Heart right ventricle (tissue), 16 donors: ENCODE results near the gene BRD3OS. TPM values are rescaled to one million over a fixed set of nuclear protein-coding genes. Genes with fewer than 3 reads are reported as not detected.

Experiments used
- ATAC-seq, 8 donors: fragments of 200-7000 bp; cut with Tn5 transposase; one replicate each; pipeline ENCODE4 v1.9.1; 2020; ENCODE audit warnings: mild to moderate bottlenecking in 8 of 8, moderate library complexity in 8 of 8, moderate number of reproducible peaks in 1 of 8
- DNase-seq, 2 donors: peaks; one replicate each; pipeline ENCODE4 v3.0.0-alpha.2; 2020
- H3K27ac ChIP-seq, 10 donors: fragments of 200-600 bp; sonication (generic) in 2 of 10; one replicate each; pipeline versions ENCODE4 v1.5.0 to v1.8.0; 2020 to 2022; ENCODE audit warnings: mild to moderate bottlenecking in 3 of 10
- H3K27me3 ChIP-seq, 7 donors: fragments of 200-600 bp; one replicate each; pipeline ENCODE4 v1.8.0; 2021 to 2022; ENCODE audit warnings: mild to moderate bottlenecking in 2 of 7
- H3K36me3 ChIP-seq, 9 donors: fragments of 200-600 bp; sonication (generic) in 1 of 9; one replicate each; pipeline versions ENCODE4 v1.5.0 to v1.8.0; 2020 to 2022; ENCODE audit warnings: mild to moderate bottlenecking in 2 of 9
- H3K4me1 ChIP-seq, 9 donors: fragments of 200-600 bp; sonication (generic) in 1 of 9; one replicate each; pipeline versions ENCODE4 v1.5.0 to v1.8.0; 2020 to 2022; ENCODE audit warnings: mild to moderate bottlenecking in 4 of 9
- H3K4me3 ChIP-seq, 10 donors: fragments of 200-600 bp; sonication (generic) in 2 of 10; one replicate each; pipeline versions ENCODE4 v1.5.0 to v1.8.0; 2020 to 2022; ENCODE audit warnings: mild to moderate bottlenecking in 7 of 10, moderate library complexity in 2 of 10
- H3K9me3 ChIP-seq, 11 donors: fragments of 200-600 bp in 10 of 11; sonication (generic) in 2 of 11; one replicate each; pipeline versions ENCODE4 v1.5.0 to v1.8.0; 2013 to 2022; ENCODE audit warnings: mild to moderate bottlenecking in 2 of 11, control low read depth in 1 of 11, moderate library complexity in 1 of 11
- WGBS, 2 donors: extraction: QIAGEN DNeasy Blood & Tissue Kit; methylation state at CpG; one replicate each; pipeline ENCODE4 v1.1.7; 2013; ENCODE audit warnings: inconsistent platforms in 1 of 2; 5-methylcytosine and 5-hydroxymethylcytosine counted together
- intact Hi-C, 10 donors: fragments of 100-400 bp; cut with DNase I; formaldehyde crosslinking; loops; one replicate each; pipeline versions ENCODE4 v1.11.1 to v1.14.2; 2022
- polyA plus RNA-seq, 2 donors: library from polyadenylated mRNA; stranded (reverse); fragments of 200-250 nt; gene quantifications; one replicate each; pipeline ENCODE4 v1.2.3, GENCODE V29; 2013
- total RNA-seq, 10 donors: library from RNA; stranded (reverse); fragmentation: NEBNext Ultra II Directional in 3 of 10; extraction: Animal tissue kit (Norgen Biotek cat#: 25700) in 3 of 10; gene quantifications; one replicate each; pipeline versions ENCODE4 v1.2.1 to v1.2.4, GENCODE V29; 2021 to 2023
- TF ChIP-seq, protein P1 (sequence below), 9 donors: fragments of 200-600 bp; sonication (generic) in 2 of 9; IDR thresholded peaks; one replicate each; pipeline versions ENCODE4 v1.5.0 to v1.8.0; 2021 to 2022; ENCODE audit warnings: antibody characterized with exemption in 9 of 9, mild to moderate bottlenecking in 5 of 9, moderate library complexity in 1 of 9
- donor health status: Arrhythmogenic right ventricular cardiomyopathy.
- donor health status: ischemic (EF 13 %, LVEDD 7.1; RV severe dilation, severe dysfunction).
- donor health status: healthy with polysubstance abuse.
- donor health status: DM: no; HTN: yes; CAD: no.
- donor health status: DM: no; HTN: no; CAD: no.
- donor health status: ischemic (EF 25% LVEDD 6.9; RV normal size, moderate dysfunction).
- donor health status: ischemic (EF 25% LVEDD 5.7; RV mildly dilated, moderate dysfunction).
- donor health status: healthy.
- donor health status: DM: yes; HTN: yes; CAD: no.
- donor health status: Ischemic cardiomyopathy.
- donor health status: ischemic (EF 35%, LVEDD 5.7; RV mildly dilated, moderate dysfunction).
- donor health status: nonischemic (EF 11% LVEDD 7.7; RV severe dilation, severe dysfunction).
- donor health status: DM: yes; HTN: yes; CAD: no.
- donor health status: PGD.
- donor health status: ischemic (EF 29% LVEDD 5.4; RV normal size, mild dysfunction).
- donor health status: nonischemic (EF 23%, LVEDD 6.1; RV moderate dilation, normal function).

The BRD3OS gene
- total and polyA plus RNA-seq, 12 donors = 4.1 to 11.6 (median 7.0) TPM

DNA sequence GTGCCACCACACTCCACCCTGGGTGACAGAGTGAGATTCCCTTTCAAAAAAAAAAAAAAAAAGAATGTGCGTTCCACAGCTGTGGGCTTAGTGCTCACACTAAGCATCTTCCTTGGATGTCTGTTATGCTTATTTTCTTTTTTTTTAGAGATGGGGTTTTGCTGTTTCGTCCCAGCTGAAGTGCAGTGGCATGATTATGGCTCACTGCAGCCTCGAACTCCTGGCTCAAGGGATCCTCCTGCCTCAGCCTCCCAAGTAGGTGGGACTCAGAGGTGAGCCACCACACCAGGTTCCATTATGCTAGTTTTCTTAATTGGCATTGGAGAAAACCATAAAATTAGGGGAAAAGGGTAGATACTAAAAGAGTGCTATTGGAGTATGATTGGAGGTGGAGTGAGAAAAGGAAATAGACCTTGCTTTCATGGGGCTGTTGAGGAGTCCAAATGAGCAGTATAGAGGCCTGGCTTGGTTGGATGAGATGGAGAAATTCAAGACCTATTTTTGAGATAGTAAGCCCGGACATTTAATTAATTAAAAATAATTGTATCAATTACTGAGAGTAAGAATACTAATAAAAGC is 978 bp upstream of the BRD3OS start:
- TF ChIP-seq, protein P1, sequence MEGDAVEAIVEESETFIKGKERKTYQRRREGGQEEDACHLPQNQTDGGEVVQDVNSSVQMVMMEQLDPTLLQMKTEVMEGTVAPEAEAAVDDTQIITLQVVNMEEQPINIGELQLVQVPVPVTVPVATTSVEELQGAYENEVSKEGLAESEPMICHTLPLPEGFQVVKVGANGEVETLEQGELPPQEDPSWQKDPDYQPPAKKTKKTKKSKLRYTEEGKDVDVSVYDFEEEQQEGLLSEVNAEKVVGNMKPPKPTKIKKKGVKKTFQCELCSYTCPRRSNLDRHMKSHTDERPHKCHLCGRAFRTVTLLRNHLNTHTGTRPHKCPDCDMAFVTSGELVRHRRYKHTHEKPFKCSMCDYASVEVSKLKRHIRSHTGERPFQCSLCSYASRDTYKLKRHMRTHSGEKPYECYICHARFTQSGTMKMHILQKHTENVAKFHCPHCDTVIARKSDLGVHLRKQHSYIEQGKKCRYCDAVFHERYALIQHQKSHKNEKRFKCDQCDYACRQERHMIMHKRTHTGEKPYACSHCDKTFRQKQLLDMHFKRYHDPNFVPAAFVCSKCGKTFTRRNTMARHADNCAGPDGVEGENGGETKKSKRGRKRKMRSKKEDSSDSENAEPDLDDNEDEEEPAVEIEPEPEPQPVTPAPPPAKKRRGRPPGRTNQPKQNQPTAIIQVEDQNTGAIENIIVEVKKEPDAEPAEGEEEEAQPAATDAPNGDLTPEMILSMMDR (IDR thresholded peaks at IDR 0.05) = no peak
- intact Hi-C loops = loop anchor here in 1 of 10 donors (10.0 kb wide), 1 partner anchor 110 kb away; the partner anchor contains the start of gene WDR5
- Histone ChIP-seq H3K4me1 (peaks cover 3 to 18% (median 9%) of the 10 kb centered on the region in 9 donors), H3K27me3 (no peaks in the 10 kb centered on the region), H3K27ac (peak overlapping the region in 5 of 10 donors; percentile 2 to 58 (median 25)), H3K4me3 (peak overlapping the region in 8 of 10 donors; percentile 10 to 97 (median 45)), H3K9me3 (no peaks in the 10 kb centered on the region), H3K36me3 (peaks cover 0 to 11% (median 0%) of the 10 kb centered on the region in 9 donors)
- 72 to 73% methylated on average over 4 of the region's 4 CpGs for WGBS, 2 donors
- ATAC-seq (peak in 1 of 8 donors; percentile 3), DNase-seq (no peak)

DNA sequence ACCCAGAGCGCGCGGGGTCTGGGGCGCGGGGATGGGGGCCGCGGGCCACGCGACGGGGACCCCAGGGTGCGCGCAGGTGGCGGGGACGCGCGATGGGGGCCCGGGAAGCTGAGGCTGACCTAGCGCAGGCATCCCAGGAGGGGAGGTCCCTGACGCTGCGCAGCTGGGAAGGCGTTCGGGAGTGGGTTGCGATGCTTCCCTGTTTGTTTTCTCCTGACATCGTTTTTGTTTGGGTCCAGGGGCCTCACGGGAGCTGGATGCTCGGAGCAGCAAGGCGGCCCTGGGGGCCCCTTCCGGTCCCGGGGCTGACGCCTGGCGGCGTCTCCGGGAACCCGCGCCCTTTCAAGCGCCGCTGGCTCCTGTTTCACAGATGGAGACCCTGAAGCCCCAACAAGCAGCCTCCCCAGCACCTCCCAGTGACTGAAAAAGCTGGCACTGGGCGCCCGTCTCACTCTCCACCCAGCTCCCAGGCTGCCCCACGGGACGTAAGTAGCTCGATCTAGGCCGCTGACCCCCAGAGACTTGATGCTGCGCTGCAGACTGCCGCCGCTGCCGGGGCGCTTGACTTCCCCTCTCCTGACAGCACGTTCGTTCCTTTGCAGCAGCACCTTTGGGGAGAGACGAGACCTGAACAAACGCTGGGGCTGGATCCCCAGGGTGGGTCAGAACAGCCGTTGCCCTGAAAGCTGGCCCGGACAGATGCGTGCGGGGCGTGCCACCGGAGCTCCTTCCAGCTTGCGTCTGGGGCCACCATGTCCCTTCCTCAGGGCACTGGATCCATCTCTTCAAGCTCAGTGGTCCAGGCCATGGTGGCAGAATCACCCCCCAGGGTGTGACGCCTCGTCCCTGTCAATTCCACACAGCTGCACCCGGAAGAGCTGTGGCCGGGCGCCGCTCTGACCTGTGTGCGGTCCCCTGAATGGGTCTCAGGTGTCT is 593 bp downstream of the BRD3OS start:
- Histone ChIP-seq H3K36me3 (peaks cover 0 to 25% (median 0%) of the 10 kb centered on the region in 9 donors), H3K27ac (peak overlapping the region; percentile 26 to 81 (median 74)), H3K4me3 (peak overlapping the region; percentile 78 to 98 (median 94)), H3K4me1 (peaks cover 3 to 18% (median 9%) of the 10 kb centered on the region in 9 donors), H3K27me3 (no peaks in the 10 kb centered on the region), H3K9me3 (no peaks in the 10 kb centered on the region)
- 16 to 17% methylated on average over 63 to 66 of the region's 66 CpGs for whole genome bisulfite sequencing, 2 donors
- DNase-seq (peak; percentile 34 to 54), ATAC-seq (peak in 6 of 8 donors; percentile 0 to 35 (median 4))
- TF ChIP-seq, protein P1 (IDR thresholded peaks at IDR 0.05) = peak in 6 of 9 donors; percentile 5 to 32 (median 14)
- intact Hi-C loops = loop anchor here in 3 of 10 donors (5.0 to 10.0 kb wide), 3 partner anchors 41 to 111 kb away; partner anchors contain the start of genes BRD3 (in 3 of the 3) and WDR5 (in 2 of the 3)

DNA sequence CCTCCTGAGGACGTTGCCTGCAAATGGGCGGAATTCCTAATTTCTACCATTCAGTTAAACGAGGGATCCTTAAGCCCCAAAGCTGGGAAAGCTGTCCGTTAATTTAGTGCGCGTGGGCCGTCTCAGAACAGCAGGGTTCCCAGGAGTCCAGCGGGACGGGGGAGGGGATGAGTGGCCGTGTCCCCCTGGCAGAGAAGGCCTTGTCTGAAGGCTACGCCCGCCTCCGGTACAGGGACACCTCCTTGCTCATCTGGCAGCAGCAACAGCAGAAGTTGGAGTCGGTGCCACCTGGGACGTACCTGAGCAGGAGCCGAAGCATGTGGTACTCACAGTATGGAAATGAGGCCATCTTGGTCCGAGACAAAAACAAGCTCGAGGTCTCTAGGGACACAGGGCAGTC is 1.3 kb downstream of the BRD3OS start:
- 88 to 90% methylated on average over 18 of the region's 18 CpGs for WGBS, 2 donors
- no peak overlapping the region for H3K27ac ChIP-seq
- peak overlapping the region in 2 of 10 donors; percentile 94 to 98 for H3K4me3 ChIP-seq
- no peaks in the 10 kb centered on the region for H3K27me3 ChIP-seq
- intact Hi-C loops = loop anchor here in 3 of 10 donors (5.0 to 10.0 kb wide), 3 partner anchors 41 to 111 kb away; partner anchors contain the start of genes BRD3 (in 3 of the 3) and WDR5 (in 2 of the 3)
- DNase-seq (no peak), ATAC-seq (no peak)
- no peaks in the 10 kb centered on the region for H3K9me3 ChIP-seq
- TF ChIP-seq, protein P1 (IDR thresholded peaks at IDR 0.05) = no peak
- H3K4me1 ChIP-seq = peaks cover 3 to 18% (median 9%) of the 10 kb centered on the region in 9 donors
- peaks cover 0 to 32% (median 5%) of the 10 kb centered on the region in 9 donors for H3K36me3 ChIP-seq

DNA sequence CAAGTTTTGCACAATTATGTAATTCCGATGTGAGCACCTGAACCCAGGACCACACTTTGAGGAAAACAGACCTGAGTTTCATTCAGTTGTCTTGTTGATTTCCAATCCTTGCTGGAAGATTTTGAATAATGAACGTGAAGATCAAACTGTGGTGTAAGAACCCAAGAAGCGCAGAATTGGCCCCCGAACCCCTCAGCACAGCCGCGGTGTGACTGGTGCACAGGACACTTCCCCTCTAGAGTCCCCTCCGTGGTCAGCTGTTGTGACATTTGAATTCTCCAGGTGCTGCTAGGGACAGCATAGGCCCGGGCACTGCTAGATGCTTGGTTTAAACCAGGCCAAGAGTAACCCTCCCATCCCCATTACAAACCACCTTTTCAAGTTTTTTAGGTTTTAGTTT is 1.7 kb downstream of the BRD3OS start:
- WGBS, 2 donors = 92 to 97% methylated on average over 8 of the region's 8 CpGs
- TF ChIP-seq, protein P1 (IDR thresholded peaks at IDR 0.05) = no peak
- no peak for DNase-seq
- H3K27me3 ChIP-seq = no peaks in the 10 kb centered on the region
- peaks cover 3 to 18% (median 9%) of the 10 kb centered on the region in 9 donors for H3K4me1 ChIP-seq
- no peak overlapping the region for H3K4me3 ChIP-seq
- peaks cover 0 to 36% (median 9%) of the 10 kb centered on the region in 9 donors for H3K36me3 ChIP-seq
- intact Hi-C loops = loop anchor here in 3 of 10 donors (5.0 to 10.0 kb wide), 3 partner anchors 40 to 110 kb away; partner anchors contain the start of genes BRD3 (in 3 of the 3) and WDR5 (in 2 of the 3)
- H3K27ac ChIP-seq = no peak overlapping the region
- no peak for ATAC-seq
- no peaks in the 10 kb centered on the region for H3K9me3 ChIP-seq
